NCI-H2107 (cell line): Measurements from ENCODE around the gene SERINC1.
"Not testable (repeated sequence)": the region's sequence is repeated elsewhere in the genome, so short reads cannot be mapped to it uniquely, and the experiment has no call there.

ENCODE experiments used
- DNase-seq: peaks from one replicate; lab custom pipeline; 2025; lab: John Stamatoyannopoulos, UW

The SERINC1 gene

GRCh38 chr6:122471107-122472021 is at the start of gene SERINC1:
SERINC1 (minus strand) TSS chr6:122471807; CDS start chr6:122471737, 70 bp downstream.
- DNase-seq, result peak; percentile 89

GRCh38 chr6:122511193-122511924 is 39.8 kb upstream of the SERINC1 start:
- DNase-seq, result no peak

- DNase-seq, result not testable (repeated sequence)
Measured at GRCh38 chr6:122505170-122505569, 33.6 kb upstream of the SERINC1 start.

- no peak for DNase-seq
Measured at GRCh38 chr6:122501475-122501874, 29.9 kb upstream of the SERINC1 start.

GRCh38 chr6:122495612-122496011 is 24.0 kb upstream of the SERINC1 start:
- DNase-seq, result no peak

GRCh38 chr6:122494665-122495272 is 23.2 kb upstream of the SERINC1 start:
- DNase-seq, result no peak

GRCh38 chr6:122491919-122492555 is 20.4 kb upstream of the SERINC1 start:
- DNase-seq, result peak; percentile 57

- no peak for DNase-seq
Measured at GRCh38 chr6:122490607-122491006, 19.0 kb upstream of the SERINC1 start.

GRCh38 chr6:122484760-122485159 is 13.2 kb upstream of the SERINC1 start:
- no peak for DNase-seq

GRCh38 chr6:122482750-122483080 is 11.1 kb upstream of the SERINC1 start:
- DNase-seq, result no peak

GRCh38 chr6:122476131-122476530 is 4.5 kb upstream of the SERINC1 start:
- no peak for DNase-seq

GRCh38 chr6:122472022-122472340 is 374 bp upstream of the SERINC1 start:
- DNase-seq, result no peak

- DNase-seq, result no peak
Measured at GRCh38 chr6:122461885-122462284, 9.7 kb downstream of the SERINC1 start.

- DNase-seq, result not testable (repeated sequence)
Measured at GRCh38 chr6:122459865-122460416, 11.7 kb downstream of the SERINC1 start.

- DNase-seq, result no peak
Measured at GRCh38 chr6:122459240-122459639, 12.4 kb downstream of the SERINC1 start.

- DNase-seq, result no peak
Measured at GRCh38 chr6:122458087-122458486, 13.5 kb downstream of the SERINC1 start.

- not testable (repeated sequence) for DNase-seq
Measured at GRCh38 chr6:122455116-122455515, 16.5 kb downstream of the SERINC1 start.

GRCh38 chr6:122454673-122455072 is 16.9 kb downstream of the SERINC1 start:
- DNase-seq, result no peak

GRCh38 chr6:122452509-122452908 is 19.1 kb downstream of the SERINC1 start:
- DNase-seq, result no peak

GRCh38 chr6:122449069-122449468 is 22.5 kb downstream of the SERINC1 start:
- DNase-seq, result no peak

GRCh38 chr6:122445274-122445673 is 26.3 kb downstream of the SERINC1 start:
- DNase-seq, result no peak

GRCh38 chr6:122438975-122439374 is 32.6 kb downstream of the SERINC1 start:
- DNase-seq, result no peak
